Raji (cell line): ENCODE data around the gene ZNF280C.
A peak's percentile ranks its signal among the peaks of the same experiment; 100 is the strongest.

Source experiments
- POLR2A ChIP-seq: IDR thresholded peaks from 2 replicates; pipeline ENCODE4 v1.6.1; 2011; ENCODE audit warnings: low read depth, low read length, control low read depth; ENCODE audit not compliant: insufficient read depth

ZNF280C gene, protein sequence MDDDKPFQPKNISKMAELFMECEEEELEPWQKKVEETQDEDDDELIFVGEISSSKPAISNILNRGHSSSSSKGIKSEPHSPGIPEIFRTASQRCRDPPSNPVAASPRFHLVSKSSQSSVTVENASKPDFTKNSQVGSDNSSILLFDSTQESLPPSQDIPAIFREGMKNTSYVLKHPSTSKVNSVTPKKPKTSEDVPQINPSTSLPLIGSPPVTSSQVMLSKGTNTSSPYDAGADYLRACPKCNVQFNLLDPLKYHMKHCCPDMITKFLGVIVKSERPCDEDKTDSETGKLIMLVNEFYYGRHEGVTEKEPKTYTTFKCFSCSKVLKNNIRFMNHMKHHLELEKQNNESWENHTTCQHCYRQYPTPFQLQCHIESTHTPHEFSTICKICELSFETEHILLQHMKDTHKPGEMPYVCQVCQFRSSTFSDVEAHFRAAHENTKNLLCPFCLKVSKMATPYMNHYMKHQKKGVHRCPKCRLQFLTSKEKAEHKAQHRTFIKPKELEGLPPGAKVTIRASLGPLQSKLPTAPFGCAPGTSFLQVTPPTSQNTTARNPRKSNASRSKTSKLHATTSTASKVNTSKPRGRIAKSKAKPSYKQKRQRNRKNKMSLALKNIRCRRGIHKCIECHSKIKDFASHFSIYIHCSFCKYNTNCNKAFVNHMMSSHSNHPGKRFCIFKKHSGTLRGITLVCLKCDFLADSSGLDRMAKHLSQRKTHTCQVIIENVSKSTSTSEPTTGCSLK

DNA sequence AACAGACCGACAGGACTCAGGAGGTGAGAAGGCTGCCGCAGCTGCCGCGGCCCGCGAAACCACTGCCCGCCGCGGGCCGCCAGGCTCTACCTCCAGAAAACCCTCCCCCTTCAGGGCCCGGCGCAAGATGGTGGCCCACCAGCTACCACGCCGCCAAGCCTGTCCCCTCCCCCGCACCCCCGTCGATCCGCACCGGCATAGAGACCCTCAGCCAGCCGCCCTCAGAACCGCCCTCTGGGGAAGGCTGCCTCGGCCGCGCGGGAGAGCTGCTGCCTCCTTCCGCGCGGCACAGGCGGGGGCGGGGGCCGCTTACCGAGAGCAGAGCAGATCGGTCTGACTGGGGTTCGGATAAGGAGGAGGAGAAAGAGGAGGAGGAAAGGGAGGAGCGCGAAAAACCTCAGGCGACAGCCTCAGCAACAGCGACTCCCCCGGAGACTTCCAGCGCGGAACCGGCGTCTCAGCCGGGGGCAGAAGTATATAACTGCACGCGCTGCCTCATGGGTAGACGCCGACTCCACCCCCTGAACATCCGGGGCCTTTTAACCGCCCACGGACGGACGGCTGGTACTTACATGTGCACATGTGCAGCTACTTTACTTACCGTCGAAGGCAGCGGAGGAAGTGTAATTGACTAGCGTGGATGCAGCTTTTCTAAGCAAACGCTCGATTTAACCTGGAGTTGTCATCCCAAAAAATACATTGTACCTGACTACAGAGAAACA lies at the start of gene ZNF280C:
Gene ZNF280C (minus strand): TSS at position 451 of the 722 bp plus-strand sequence. CDS start 8,450 bp downstream, outside the sequence.
- peak; percentile 98 for TF ChIP-seq POLR2A

DNA sequence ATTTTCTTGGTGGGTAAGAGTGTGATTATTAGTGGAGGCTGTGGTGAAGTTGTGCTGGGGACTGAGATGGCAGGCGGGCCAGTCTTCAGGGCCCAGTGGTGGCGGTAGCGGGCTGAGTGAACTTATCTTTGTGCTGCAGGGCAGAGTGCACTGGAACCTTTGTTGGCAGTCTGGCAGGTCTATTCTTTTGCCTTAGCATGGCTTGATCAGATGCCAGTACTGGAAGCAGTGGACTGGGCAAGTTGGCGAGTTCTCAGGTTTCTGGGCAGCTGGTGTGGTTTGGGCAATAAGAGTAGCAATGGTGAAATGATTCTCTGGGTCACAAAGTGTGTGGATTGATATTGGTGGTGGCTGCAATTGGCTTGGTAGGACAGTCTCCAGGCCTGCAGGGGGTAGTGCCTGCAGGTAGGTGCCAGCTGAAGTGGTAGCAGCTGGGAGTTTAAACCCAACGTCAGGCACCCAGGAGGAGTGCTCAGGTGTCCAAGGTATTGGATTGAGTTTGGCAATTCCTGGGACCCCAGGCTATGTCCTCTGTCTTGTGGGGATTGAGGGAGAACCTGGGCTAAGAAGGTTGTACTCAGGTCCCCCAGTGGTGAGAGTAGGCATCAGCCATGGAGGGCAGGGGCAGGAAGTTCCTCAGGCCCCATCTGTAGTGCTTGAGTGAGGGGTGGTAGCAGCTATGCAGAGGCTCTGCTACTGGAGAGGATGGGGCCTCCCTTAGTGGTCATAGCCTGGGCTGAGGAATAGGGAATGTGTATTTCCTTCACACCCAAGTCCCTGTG lies 36.1 kb upstream of the ZNF280C start:
- no peak for TF ChIP-seq POLR2A

DNA sequence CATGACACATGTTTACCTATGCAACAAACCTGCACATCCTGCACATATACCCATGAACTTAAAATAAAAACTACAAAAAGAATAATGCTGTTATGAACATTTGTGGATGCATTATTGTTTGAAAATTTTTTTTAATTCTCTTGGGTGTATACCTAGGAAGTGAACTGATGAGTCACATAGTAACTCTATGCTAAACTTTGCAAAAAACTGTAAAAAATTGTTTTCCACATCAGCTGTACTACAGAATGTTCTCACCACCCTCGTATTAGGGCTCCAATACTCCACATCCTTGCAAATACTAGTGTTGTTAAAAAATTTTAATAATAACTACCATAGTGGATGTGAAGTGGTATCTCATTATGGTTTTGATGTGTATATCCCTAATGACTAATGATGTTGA lies 33.3 kb upstream of the ZNF280C start:
- TF ChIP-seq POLR2A, result no peak

DNA sequence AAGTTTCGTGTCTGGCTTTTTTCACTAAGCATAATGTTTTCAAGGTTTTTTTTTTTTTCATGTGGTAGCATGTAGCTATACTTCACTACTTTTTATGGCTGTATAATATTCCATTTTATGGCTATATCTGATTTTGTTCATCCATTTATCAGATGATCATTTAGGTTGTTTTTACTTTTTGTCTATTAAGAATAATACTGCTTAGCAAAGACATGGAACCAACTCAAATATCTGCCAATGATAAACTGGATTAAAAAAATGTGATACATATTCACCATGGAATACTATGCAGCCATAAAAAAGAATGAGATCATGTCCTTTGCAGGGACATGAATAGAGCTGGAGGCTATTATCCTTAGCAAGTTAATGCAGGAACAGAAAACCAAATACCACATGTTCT lies 32.7 kb upstream of the ZNF280C start:
- no peak for TF ChIP-seq POLR2A

DNA sequence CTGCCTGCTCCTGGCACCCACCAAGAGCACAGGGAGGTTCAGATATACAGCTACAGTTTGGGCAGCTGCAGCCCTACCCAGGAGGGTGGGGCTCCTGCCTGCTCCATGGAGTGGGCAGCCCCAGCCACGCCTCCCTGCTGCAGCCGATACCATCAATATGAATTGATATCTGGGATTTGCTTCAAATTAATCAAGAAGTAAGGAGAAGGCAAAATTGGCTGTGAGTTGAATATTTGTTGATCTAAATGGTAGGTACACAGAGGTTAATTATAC lies 31.2 kb upstream of the ZNF280C start:
- TF ChIP-seq POLR2A, result no peak

DNA sequence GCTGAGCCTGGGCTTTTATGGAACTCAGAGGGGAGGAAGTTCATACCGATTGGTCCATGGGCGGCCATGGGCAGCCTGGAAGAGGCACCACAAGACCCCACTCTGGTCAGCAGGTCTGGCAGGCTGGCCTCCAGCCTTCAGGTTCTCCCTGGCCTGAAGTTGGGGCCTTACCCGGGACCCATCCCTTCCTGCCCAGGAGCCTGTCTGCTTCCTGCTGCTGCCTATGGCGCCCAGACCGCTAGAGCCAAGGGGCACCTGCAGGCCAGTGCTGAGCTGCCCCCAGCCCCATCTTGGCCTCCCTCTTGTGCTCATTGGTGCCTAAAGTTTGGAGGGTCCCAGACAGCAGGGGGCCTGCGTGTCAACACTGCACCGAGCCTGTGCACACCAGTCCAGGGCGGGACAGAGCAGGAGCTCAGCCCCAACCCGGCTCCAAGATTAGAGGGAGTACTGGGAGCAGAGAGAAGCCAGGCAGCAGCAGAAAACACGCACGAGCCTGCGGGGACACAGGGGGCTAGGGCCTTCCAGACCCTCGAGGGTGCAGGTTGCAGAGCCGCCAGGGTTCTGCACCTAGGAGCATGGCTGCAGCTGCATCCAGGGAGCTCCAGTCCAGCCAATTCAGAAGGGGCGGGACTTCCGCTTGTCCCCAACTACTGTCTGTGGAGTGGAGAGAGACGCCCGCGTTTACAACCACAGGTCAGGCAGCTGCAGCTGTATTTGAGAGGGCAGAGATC lies 30.7 kb upstream of the ZNF280C start:
- no peak for TF ChIP-seq POLR2A

DNA sequence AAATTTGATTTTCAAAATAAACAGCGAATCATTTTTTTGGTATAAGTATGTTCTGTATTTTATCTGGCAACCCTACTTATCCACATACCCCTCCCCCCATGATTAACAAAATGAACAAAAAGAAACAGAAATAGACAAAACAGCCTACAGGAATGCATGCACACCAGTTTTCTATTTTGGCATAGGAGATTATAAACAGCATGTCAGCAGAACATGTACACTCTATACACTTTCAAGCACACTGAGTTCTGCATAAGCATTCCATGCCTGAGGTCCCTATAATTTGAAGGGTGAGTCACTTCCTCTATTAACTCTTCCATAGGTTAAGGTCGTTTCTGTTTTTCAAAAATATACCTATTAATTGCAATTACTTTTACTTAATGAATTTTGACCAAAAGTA lies 28.0 kb upstream of the ZNF280C start:
- no peak for TF ChIP-seq POLR2A

DNA sequence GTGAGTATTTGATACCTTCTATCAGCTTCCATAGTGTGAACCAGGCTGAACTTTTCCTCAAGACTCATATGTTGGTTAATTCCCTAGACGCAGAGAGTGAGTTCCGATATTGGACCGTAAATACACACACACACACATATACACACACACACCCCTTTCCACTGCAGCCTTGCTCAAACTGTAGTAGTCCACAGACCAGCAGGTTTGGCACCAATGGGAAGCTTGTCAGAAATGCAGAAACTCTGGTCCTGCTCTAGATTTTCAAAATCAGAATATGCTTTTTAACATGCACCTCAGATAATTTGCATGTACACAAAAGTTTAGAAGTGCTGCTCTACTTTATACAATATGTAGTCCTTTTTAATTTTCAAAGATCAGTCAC lies 27.6 kb upstream of the ZNF280C start:
- TF ChIP-seq POLR2A, result no peak

DNA sequence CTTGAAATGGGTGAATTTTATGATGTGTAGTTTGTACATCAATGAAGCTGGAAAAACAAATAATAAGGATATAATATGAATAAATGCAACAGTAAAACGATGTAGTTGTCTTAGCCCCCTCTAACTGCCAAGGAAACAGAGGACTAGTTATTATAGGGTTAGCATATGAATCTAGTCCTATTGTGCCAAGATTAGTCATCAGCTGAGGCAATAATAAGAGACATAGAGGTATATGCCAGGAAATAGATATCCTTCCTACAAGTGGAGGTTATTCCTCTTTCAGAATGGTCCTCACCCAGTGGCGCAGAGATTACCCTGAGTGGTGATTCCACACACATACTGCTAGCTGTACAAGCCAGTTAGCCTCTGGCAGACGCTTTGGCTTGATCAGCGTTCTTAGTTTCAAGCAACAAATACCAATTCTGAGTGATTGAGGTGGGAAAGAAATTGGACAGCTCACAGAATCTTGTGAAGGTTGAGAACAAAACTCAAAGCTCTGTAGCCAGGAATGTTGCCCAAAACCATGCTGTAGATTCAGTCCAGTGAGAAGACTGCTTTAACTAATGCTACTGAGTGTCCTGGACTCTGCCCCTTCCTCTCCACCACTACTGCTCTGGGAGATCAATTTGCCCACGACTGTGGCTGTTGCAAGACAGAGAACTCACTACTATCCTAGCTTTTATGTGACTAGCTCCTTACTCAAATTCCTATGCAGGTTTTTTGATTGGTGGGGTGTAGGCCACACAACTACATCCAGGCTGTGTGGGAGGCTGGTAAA lies 27.0 kb upstream of the ZNF280C start:
- TF ChIP-seq POLR2A, result no peak

DNA sequence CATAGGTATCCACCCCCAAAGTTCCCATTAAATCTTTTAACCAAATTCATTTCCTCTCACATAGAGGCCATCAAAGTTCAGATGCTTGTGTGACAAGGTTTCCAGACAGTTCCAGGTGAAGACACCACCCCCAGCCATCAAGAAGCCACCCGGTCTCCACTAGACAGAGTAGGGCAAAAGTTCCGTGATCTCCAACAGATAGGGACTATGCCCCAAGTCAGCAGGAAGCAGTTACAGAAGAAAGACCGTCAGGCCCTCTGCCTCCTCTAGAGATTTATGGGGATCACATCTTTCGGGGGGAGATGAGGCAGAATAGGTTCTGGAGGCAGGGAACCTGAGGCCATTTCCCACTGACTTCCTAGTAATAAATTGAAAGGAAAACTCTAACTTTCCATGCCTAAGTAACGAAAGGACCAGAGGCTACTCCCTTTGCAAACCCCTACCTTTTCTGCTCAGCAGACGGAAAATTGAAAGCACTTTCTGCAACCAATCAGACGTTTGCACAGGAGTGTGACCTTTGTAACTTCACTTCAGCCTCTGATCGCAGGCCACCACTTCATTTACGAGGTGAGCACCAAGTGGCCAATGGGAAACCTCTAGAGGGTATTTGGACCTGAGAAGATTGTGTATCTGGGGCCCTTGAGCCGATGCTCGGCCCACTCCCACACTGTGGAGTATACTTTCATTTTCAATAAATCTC lies 18.5 kb upstream of the ZNF280C start:
- no peak for TF ChIP-seq POLR2A

DNA sequence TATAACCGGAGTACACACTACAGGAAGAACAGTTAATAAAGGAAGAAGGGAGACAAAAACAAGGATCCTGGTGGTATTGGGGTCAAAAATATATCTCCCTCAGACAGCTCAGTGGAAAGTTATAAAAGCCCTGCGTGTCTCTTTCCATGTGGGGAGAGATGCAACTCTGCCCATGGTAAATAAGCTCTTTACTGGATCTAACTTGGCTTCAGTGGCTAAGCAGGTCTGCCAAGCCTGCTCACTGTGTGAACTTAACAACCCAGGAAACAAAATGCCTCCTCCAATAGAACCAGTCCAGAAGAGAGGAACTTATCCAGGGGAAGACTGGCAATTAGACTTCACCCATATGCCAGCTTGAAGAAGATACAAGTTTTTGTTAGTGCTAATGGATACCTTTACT lies 17.0 kb upstream of the ZNF280C start:
- TF ChIP-seq POLR2A, result no peak

DNA sequence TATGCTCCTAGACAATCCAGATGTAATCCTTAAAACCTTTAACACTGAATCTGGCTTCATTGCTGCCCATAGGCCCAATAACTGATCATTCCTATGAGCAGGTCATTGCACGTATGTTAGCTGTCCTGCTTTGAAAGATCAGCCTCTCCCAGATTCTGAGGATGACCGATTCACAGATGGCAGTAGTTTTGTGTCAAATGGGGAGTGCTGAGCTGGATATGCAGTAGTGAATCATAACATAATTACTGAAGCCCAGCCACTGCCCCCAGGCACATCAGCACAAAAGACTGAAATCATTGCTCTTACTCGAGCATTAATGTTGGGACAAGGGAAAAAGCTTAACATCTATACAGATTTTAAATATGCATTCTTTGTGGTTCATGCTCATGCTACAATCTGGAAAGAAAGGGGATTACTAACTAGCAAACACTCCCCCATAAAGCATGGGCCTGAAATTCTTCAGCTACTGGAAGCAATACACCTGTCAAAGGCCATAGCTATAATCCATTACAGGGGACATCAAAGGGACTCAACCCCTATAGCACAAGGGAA lies 16.4 kb upstream of the ZNF280C start:
- no peak for TF ChIP-seq POLR2A

DNA sequence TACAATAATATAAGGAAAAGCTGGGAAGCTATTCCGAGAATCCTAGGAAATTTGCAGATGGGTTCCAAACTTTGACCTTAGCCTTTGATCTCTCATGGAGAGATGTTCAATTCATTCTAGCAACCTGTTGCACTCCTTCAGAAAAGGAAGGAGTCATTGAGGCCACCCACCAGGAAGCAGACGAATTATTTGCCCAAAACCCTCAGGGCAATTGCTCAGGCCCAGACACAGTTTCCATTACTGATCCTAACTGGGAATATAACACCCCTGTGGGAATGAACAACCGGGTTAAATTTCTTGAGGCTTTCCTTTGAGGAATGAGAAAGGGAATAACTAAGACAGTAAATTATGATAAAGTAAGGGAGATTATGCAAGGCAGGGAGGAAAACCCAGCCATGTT lies 13.5 kb upstream of the ZNF280C start:
- no peak for TF ChIP-seq POLR2A
